HL-60 (cell line): ENCODE measurements around the gene LAMA2.

Experiments used
- CTCF ChIP-seq: IDR thresholded peaks from one replicate; pipeline ENCODE4 v1.5.1; 2011; ENCODE audit warnings: low read length, control low read depth, inconsistent platforms; ENCODE audit not compliant: insufficient read depth
- GABPA ChIP-seq: IDR thresholded peaks from 2 replicates; pipeline ENCODE4 v1.6.1; 2012; ENCODE audit warnings: low read depth
- POLR2AphosphoS5 ChIP-seq: IDR thresholded peaks from 2 replicates; pipeline ENCODE4 v1.6.1; 2012; ENCODE audit warnings: low read depth
- REST ChIP-seq: IDR thresholded peaks from 2 replicates; pipeline ENCODE4 v1.6.1; 2012; ENCODE audit warnings: low read depth; ENCODE audit not compliant: insufficient replicate concordance
- SPI1 ChIP-seq: IDR thresholded peaks from 2 replicates; pipeline ENCODE4 v1.6.1; 2012; ENCODE audit warnings: low read depth, mild to moderate bottlenecking, borderline replicate concordance

GRCh38 chr6:129353067-129353466, 470.1 kb downstream of the LAMA2 start:
- TF ChIP-seq CTCF (no peak), POLR2AphosphoS5 (no peak), GABPA (no peak), REST (no peak), SPI1 (no peak)
